Osteoblast (primary cell): ENCODE results near the gene PLK5. TPM values are rescaled to one million over a fixed set of nuclear protein-coding genes. Genes with fewer than 3 reads are reported as not detected.

ENCODE experiments used
- DNase-seq: peaks from one replicate; pipeline ENCODE4 v3.0.0; 2011; ENCODE audit warnings: low spot score, mixed read lengths; ENCODE audit not compliant: insufficient read length; ENCODE audit errors: missing footprints
- H2AFZ ChIP-seq: 2 replicates; pipeline ENCODE4 v1.6.0; 2011; ENCODE audit warnings: mild to moderate bottlenecking, low read length
- H3K27ac ChIP-seq: 2 replicates; pipeline ENCODE4 v1.5.1; 2011; ENCODE audit warnings: mild to moderate bottlenecking, low read depth, low read length, moderate library complexity
- H3K27me3 ChIP-seq: 2 replicates; pipeline ENCODE4 v1.6.0; 2012; ENCODE audit warnings: mild to moderate bottlenecking, control low read depth, inconsistent platforms, low read length, moderate library complexity; ENCODE audit not compliant: insufficient read depth
- H3K36me3 ChIP-seq: 2 replicates; pipeline ENCODE4 v1.5.1; 2011; ENCODE audit warnings: mild to moderate bottlenecking, low read length, control low read depth, moderate library complexity; ENCODE audit not compliant: insufficient read depth
- H3K4me1 ChIP-seq: 2 replicates; pipeline ENCODE4 v1.5.1; 2011; ENCODE audit warnings: mild to moderate bottlenecking, low read length, control low read depth, moderate library complexity; ENCODE audit not compliant: insufficient read depth
- H3K4me2 ChIP-seq: 2 replicates; pipeline ENCODE4 v1.6.0; 2011; ENCODE audit warnings: mild to moderate bottlenecking, low read length; ENCODE audit not compliant: insufficient read depth
- H3K4me3 ChIP-seq: fragments of 200-600 bp; sonication (generic); 3 replicates; pipeline ENCODE4 v1.5.1; 2012; ENCODE audit warnings: mild to moderate bottlenecking, low read length, inconsistent platforms; ENCODE audit not compliant: insufficient read depth
- H3K79me2 ChIP-seq: 2 replicates; pipeline ENCODE4 v1.6.0; 2012; ENCODE audit warnings: mild to moderate bottlenecking, low read length, control low read depth, inconsistent platforms; ENCODE audit not compliant: insufficient read depth
- H3K9me3 ChIP-seq: 2 replicates; pipeline ENCODE4 v1.5.1; 2011; ENCODE audit warnings: low read depth, low read length, control low read depth
- H4K20me1 ChIP-seq: 2 replicates; pipeline ENCODE4 v1.6.0; 2012; ENCODE audit warnings: mild to moderate bottlenecking, low read length, control low read depth; ENCODE audit not compliant: insufficient read depth
- CTCF ChIP-seq: IDR thresholded peaks from 2 replicates; pipeline ENCODE4 v1.5.1; 2011; ENCODE audit warnings: mild to moderate bottlenecking, low read depth, low read length, moderate library complexity; ENCODE audit errors: extremely low read depth
- total RNA-seq: library from RNA; depleted of rRNA; stranded (reverse); fragments of >200 nt; gene quantifications from 2 replicates; pipeline ENCODE4 v1.2.3, GENCODE V29; 2012

Gene PLK5
- total RNA-seq, 1 donor = under 0.01 TPM

- Histone ChIP-seq H4K20me1 (peaks cover 5% of the 10 kb centered on the region), H3K27me3 (no peaks in the 10 kb centered on the region), H3K27ac (no peak overlapping the region), H3K36me3 (no peaks in the 10 kb centered on the region), H3K9me3 (no peaks in the 10 kb centered on the region), H3K4me3 (no peak overlapping the region), H3K79me2 (no peaks in the 10 kb centered on the region), H3K4me2 (no peak overlapping the region), H2AFZ (no peak overlapping the region), H3K4me1 (no peaks in the 10 kb centered on the region)
- TF ChIP-seq CTCF = no peak
- DNase-seq = peak; percentile 29
These were observed 27.5 kb downstream of the PLK5 start for GRCh38 chr19:1551068-1552040.

- no peaks in the 10 kb centered on the region for H3K36me3 ChIP-seq
- peak; percentile 49 for DNase-seq
- H4K20me1 ChIP-seq = peaks cover 7% of the 10 kb centered on the region
- no peaks in the 10 kb centered on the region for H3K79me2 ChIP-seq
- H3K27me3 ChIP-seq = no peaks in the 10 kb centered on the region
- TF ChIP-seq CTCF = no peak
- no peaks in the 10 kb centered on the region for H3K9me3 ChIP-seq
- no peaks in the 10 kb centered on the region for H3K4me1 ChIP-seq
- no peak overlapping the region for H2AFZ ChIP-seq
- H3K4me3 ChIP-seq = no peak overlapping the region
- no peak overlapping the region for H3K4me2 ChIP-seq
- no peak overlapping the region for H3K27ac ChIP-seq
These were observed 29.5 kb downstream of the PLK5 start for GRCh38 chr19:1553415-1553814.

- no peak for DNase-seq
- Histone ChIP-seq H3K36me3 (no peaks in the 10 kb centered on the region), H3K4me2 (no peak overlapping the region), H3K9me3 (no peaks in the 10 kb centered on the region), H2AFZ (no peak overlapping the region), H4K20me1 (peaks cover 17% of the 10 kb centered on the region), H3K27ac (no peak overlapping the region), H3K4me1 (no peaks in the 10 kb centered on the region), H3K79me2 (peaks cover 7% of the 10 kb centered on the region), H3K27me3 (no peaks in the 10 kb centered on the region), H3K4me3 (no peak overlapping the region)
- TF ChIP-seq CTCF = no peak
These were observed 31.1 kb downstream of the PLK5 start for GRCh38 chr19:1554968-1555367.
